ENCODE results near the gene ENOX1.
A peak's percentile ranks its signal among the peaks of the same experiment; 100 is the strongest.

ENOX1 gene

DNA sequence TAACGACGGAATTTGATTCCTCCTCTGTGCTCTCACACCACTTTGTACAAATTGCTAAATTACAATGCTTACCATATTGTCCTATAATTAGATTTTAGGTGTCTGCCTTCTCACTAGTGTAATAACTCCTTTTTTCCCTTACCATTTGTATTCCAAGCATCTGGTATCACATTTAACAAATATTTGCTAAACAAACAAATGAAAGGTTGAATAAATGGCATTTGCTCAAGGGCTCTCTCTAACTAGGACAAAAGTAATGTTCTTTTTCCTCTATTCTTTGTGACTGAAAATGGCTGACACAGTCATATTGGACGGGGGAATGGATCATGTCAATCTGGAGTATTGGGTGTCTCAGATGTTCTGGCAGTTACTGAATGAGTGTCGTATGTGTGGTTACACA lies 99.7 kb downstream of the ENOX1 start:
- H3K23ac ChIP-seq (ENCODE audit: low read length): no peak overlapping the region
- no peak overlapping the region for H2BK5ac ChIP-seq (ENCODE audit: low read depth, low read length, poor library complexity)
- no peak overlapping the region for H3K14ac ChIP-seq (ENCODE audit: low read length)
- WGBS (ENCODE audit: extremely low coverage, insufficient coverage, insufficient read length): no CpG with 5 or more reads among the region's 4 CpGs
- no peak for DNase-seq
- H2BK120ac ChIP-seq (ENCODE audit: insufficient read depth, low read length, poor library complexity): no peak overlapping the region
- no peaks in the 10 kb centered on the region for H3K36me3 ChIP-seq (ENCODE audit: control insufficient read depth in 1 of 2, insufficient read depth in 2 of 2, low read length in 2 of 2)
- no peaks in the 10 kb centered on the region for H3K27me3 ChIP-seq (ENCODE audit: insufficient read depth, low read length)
- no peaks in the 10 kb centered on the region for H3K9me3 ChIP-seq (ENCODE audit: insufficient read depth, low read depth, low read length)
- H3K18ac ChIP-seq (ENCODE audit: low read length): no peak overlapping the region
- peaks cover 6 to 8% of the 10 kb centered on the region in 2 experiments for H3K4me1 ChIP-seq (ENCODE audit: control insufficient read depth in 1 of 2, insufficient read depth in 2 of 2, low read length in 2 of 2)
- H2AK5ac ChIP-seq (ENCODE audit: low read length): no peak overlapping the region
- no peak overlapping the region for H2BK12ac ChIP-seq (ENCODE audit: low read length)
- H3K27ac ChIP-seq (ENCODE audit: low read depth, low read length): peak overlapping the region; percentile 9
- no peak overlapping the region for H3K4me2 ChIP-seq (ENCODE audit: low read length)
- H2AFZ ChIP-seq (ENCODE audit: insufficient read depth, low read length, poor library complexity): no peak overlapping the region
- H3K79me2 ChIP-seq (ENCODE audit: control insufficient read depth, insufficient read depth, low read length, poor library complexity): no peaks in the 10 kb centered on the region
- no peak overlapping the region for H3K4me3 ChIP-seq (ENCODE audit: low read depth, low read length)
- no peak overlapping the region for H3K4ac ChIP-seq (ENCODE audit: low read depth, low read length)
- no peak overlapping the region for H3K9ac ChIP-seq (ENCODE audit: low read length)
- H4K91ac ChIP-seq (ENCODE audit: low read depth, low read length): no peak overlapping the region
- no peak overlapping the region for H4K8ac ChIP-seq (ENCODE audit: low read depth, low read length)
- H4K12ac ChIP-seq (ENCODE audit: low read depth, low read length): no peak overlapping the region
- H3K79me1 ChIP-seq (ENCODE audit: low read length): no peaks in the 10 kb centered on the region

DNA sequence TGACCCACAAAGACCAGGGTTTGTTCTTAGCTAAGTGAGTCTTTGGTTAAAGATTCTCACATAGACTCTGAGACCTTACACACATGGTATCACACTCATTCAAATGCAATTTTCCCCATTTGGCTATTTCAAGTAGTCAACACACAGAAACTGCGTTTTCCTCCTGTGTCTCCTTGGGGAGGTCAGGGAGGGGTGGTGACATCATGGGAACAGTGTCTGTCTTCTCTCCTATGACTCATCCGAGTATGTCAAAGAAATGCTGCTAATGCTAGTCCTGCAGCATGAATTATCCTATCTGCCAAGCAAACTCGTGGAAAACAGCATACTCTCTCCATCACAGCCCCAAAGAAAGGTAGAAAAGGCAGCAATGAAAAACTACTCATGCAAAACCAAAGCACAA lies 100.2 kb downstream of the ENOX1 start:
- H4K12ac ChIP-seq (ENCODE audit: low read depth, low read length): no peak overlapping the region
- no peak overlapping the region for H3K4me3 ChIP-seq (ENCODE audit: low read depth, low read length)
- H3K4ac ChIP-seq (ENCODE audit: low read depth, low read length): no peak overlapping the region
- H2AFZ ChIP-seq (ENCODE audit: insufficient read depth, low read length, poor library complexity): no peak overlapping the region
- no peak overlapping the region for H3K18ac ChIP-seq (ENCODE audit: low read length)
- no peak overlapping the region for H3K14ac ChIP-seq (ENCODE audit: low read length)
- H3K36me3 ChIP-seq (ENCODE audit: control insufficient read depth in 1 of 2, insufficient read depth in 2 of 2, low read length in 2 of 2): no peaks in the 10 kb centered on the region
- no CpG with 5 or more reads among the region's 3 CpGs for WGBS (ENCODE audit: extremely low coverage, insufficient coverage, insufficient read length)
- no peak overlapping the region for H3K23ac ChIP-seq (ENCODE audit: low read length)
- H2BK5ac ChIP-seq (ENCODE audit: low read depth, low read length, poor library complexity): no peak overlapping the region
- H4K91ac ChIP-seq (ENCODE audit: low read depth, low read length): no peak overlapping the region
- no peak overlapping the region for H2AK5ac ChIP-seq (ENCODE audit: low read length)
- H3K4me1 ChIP-seq (ENCODE audit: control insufficient read depth in 1 of 2, insufficient read depth in 2 of 2, low read length in 2 of 2): peaks cover 6 to 8% of the 10 kb centered on the region in 2 experiments
- H3K4me2 ChIP-seq (ENCODE audit: low read length): no peak overlapping the region
- H2BK12ac ChIP-seq (ENCODE audit: low read length): no peak overlapping the region
- DNase-seq: peak; percentile 86 to 90
- no peaks in the 10 kb centered on the region for H3K9me3 ChIP-seq (ENCODE audit: insufficient read depth, low read depth, low read length)
- H2BK120ac ChIP-seq (ENCODE audit: insufficient read depth, low read length, poor library complexity): no peak overlapping the region
- no peaks in the 10 kb centered on the region for H3K79me1 ChIP-seq (ENCODE audit: low read length)
- H3K27me3 ChIP-seq (ENCODE audit: insufficient read depth, low read length): no peaks in the 10 kb centered on the region
- no peaks in the 10 kb centered on the region for H3K79me2 ChIP-seq (ENCODE audit: control insufficient read depth, insufficient read depth, low read length, poor library complexity)
- H4K8ac ChIP-seq (ENCODE audit: low read depth, low read length): no peak overlapping the region
- peak overlapping the region; percentile 9 for H3K27ac ChIP-seq (ENCODE audit: low read depth, low read length)
- H3K9ac ChIP-seq (ENCODE audit: low read length): no peak overlapping the region

DNA sequence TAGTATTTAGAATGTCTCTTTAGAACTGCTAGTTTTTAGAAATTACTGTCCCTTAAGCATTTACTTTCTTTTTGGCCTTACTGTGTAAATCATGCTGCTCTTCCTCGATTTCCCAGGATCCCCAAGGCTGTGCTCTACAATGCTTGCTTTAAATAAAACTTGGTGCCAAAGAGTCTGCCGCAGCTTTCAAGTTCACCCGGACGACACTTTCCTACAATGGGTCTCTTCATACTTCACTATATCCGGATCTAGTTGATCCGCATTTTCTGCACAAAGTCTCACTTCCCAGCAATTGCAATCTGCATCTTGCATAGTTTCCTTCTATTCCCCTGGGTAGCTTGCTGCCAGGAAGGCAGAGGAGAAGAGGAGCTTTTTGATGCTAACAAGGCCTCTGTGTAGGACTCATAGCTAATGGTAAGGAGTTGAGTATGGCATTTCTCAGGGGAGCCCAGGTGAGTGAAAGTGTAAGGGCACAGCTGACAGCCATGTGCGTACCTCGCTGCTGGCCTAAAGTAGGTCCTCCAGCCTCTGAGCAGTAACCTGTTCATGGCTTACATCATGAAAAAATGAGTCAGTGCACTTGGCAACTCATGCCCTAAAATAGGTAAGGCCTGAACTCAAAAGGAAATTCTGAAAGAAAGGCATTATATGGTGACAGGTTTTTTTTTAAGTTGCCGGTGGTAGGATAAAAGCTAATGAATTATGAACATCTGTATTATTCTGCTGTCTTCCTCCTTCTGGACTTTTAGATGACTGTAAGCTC lies 101.6 kb downstream of the ENOX1 start:
- no peaks in the 10 kb centered on the region for H3K36me3 ChIP-seq (ENCODE audit: control insufficient read depth in 1 of 2, insufficient read depth in 2 of 2, low read length in 2 of 2)
- H3K79me2 ChIP-seq (ENCODE audit: control insufficient read depth, insufficient read depth, low read length, poor library complexity): no peaks in the 10 kb centered on the region
- peak in 1 of 2 donors; percentile 18 for DNase-seq
- H4K91ac ChIP-seq (ENCODE audit: low read depth, low read length): no peak overlapping the region
- H2AFZ ChIP-seq (ENCODE audit: insufficient read depth, low read length, poor library complexity): no peak overlapping the region
- no peaks in the 10 kb centered on the region for H3K79me1 ChIP-seq (ENCODE audit: low read length)
- H3K14ac ChIP-seq (ENCODE audit: low read length): no peak overlapping the region
- H3K9me3 ChIP-seq (ENCODE audit: insufficient read depth, low read depth, low read length): no peaks in the 10 kb centered on the region
- no peak overlapping the region for H3K27ac ChIP-seq (ENCODE audit: low read depth, low read length)
- H4K12ac ChIP-seq (ENCODE audit: low read depth, low read length): no peak overlapping the region
- H4K8ac ChIP-seq (ENCODE audit: low read depth, low read length): no peak overlapping the region
- peaks cover 6 to 8% of the 10 kb centered on the region in 2 experiments for H3K4me1 ChIP-seq (ENCODE audit: control insufficient read depth in 1 of 2, insufficient read depth in 2 of 2, low read length in 2 of 2)
- H2AK5ac ChIP-seq (ENCODE audit: low read length): no peak overlapping the region
- no peak overlapping the region for H3K4ac ChIP-seq (ENCODE audit: low read depth, low read length)
- H2BK120ac ChIP-seq (ENCODE audit: insufficient read depth, low read length, poor library complexity): no peak overlapping the region
- no peak overlapping the region for H3K4me3 ChIP-seq (ENCODE audit: low read depth, low read length)
- H3K23ac ChIP-seq (ENCODE audit: low read length): no peak overlapping the region
- H3K9ac ChIP-seq (ENCODE audit: low read length): no peak overlapping the region
- no peak overlapping the region for H3K4me2 ChIP-seq (ENCODE audit: low read length)
- no peak overlapping the region for H3K18ac ChIP-seq (ENCODE audit: low read length)
- H2BK12ac ChIP-seq (ENCODE audit: low read length): no peak overlapping the region
- no peak overlapping the region for H2BK5ac ChIP-seq (ENCODE audit: low read depth, low read length, poor library complexity)
- no peaks in the 10 kb centered on the region for H3K27me3 ChIP-seq (ENCODE audit: insufficient read depth, low read length)
- WGBS (ENCODE audit: extremely low coverage, insufficient coverage, insufficient read length): no CpG with 5 or more reads among the region's 9 CpGs

GRCh38 chr13:43682701-43683100 lies 104.1 kb downstream of the ENOX1 start:
- Histone ChIP-seq H2BK120ac (ENCODE audit: insufficient read depth, low read length, poor library complexity) (no peak overlapping the region), H2AFZ (ENCODE audit: insufficient read depth, low read length, poor library complexity) (no peak overlapping the region), H3K23ac (ENCODE audit: low read length) (no peak overlapping the region), H3K9ac (ENCODE audit: low read length) (no peak overlapping the region), H3K14ac (ENCODE audit: low read length) (no peak overlapping the region), H3K79me2 (ENCODE audit: control insufficient read depth, insufficient read depth, low read length, poor library complexity) (no peaks in the 10 kb centered on the region), H3K36me3 (ENCODE audit: control insufficient read depth in 1 of 2, insufficient read depth in 2 of 2, low read length in 2 of 2) (no peaks in the 10 kb centered on the region), H2AK5ac (ENCODE audit: low read length) (no peak overlapping the region), H3K4me1 (ENCODE audit: control insufficient read depth in 1 of 2, insufficient read depth in 2 of 2, low read length in 2 of 2) (peaks cover 5 to 6% of the 10 kb centered on the region in 2 experiments), H3K4me3 (ENCODE audit: low read depth, low read length) (no peak overlapping the region), H3K18ac (ENCODE audit: low read length) (no peak overlapping the region), H3K79me1 (ENCODE audit: low read length) (no peaks in the 10 kb centered on the region), H3K4me2 (ENCODE audit: low read length) (no peak overlapping the region), H4K91ac (ENCODE audit: low read depth, low read length) (no peak overlapping the region), H3K27ac (ENCODE audit: low read depth, low read length) (no peak overlapping the region), H4K8ac (ENCODE audit: low read depth, low read length) (no peak overlapping the region), H3K9me3 (ENCODE audit: insufficient read depth, low read depth, low read length) (no peaks in the 10 kb centered on the region), H4K12ac (ENCODE audit: low read depth, low read length) (no peak overlapping the region), H3K27me3 (ENCODE audit: insufficient read depth, low read length) (no peaks in the 10 kb centered on the region), H2BK12ac (ENCODE audit: low read length) (no peak overlapping the region), H2BK5ac (ENCODE audit: low read depth, low read length, poor library complexity) (no peak overlapping the region), H3K4ac (ENCODE audit: low read depth, low read length) (no peak overlapping the region)
- no peak for DNase-seq
- no CpG with 5 or more reads among the region's 2 CpGs for WGBS (ENCODE audit: extremely low coverage, insufficient coverage, insufficient read length)
